H4 (cell line): ENCODE data around the gene CLTA. TPM values are rescaled to one million over a fixed set of nuclear protein-coding genes. Genes with fewer than 3 reads are reported as not detected.

Experiments
- DNase-seq: peaks from one replicate; pipeline ENCODE4 v3.0.0-alpha.2; 2015; ENCODE audit warnings: low spot score
- total RNA-seq: library from RNA; depleted of rRNA; stranded (reverse); fragments of >200 nt; shearing (Covaris generic); gene quantifications from 2 replicates; pipeline ENCODE4 v1.2.3, GENCODE V29; 2014; rRNA removed

Gene CLTA
- total RNA-seq = 441 and 475 TPM in 2 replicates

- DNase-seq = peak; percentile 100
Measured at GRCh38 chr9:36190388-36191289, at the start of gene CLTA. Gene CLTA (plus strand): TSS chr9:36190921. CDS start chr9:36191057, 136 bp downstream.

- DNase-seq = peak; percentile 51
Measured at GRCh38 chr9:36141288-36141687, 49.4 kb upstream of the CLTA start.

GRCh38 chr9:36141761-36142160 is 49.0 kb upstream of the CLTA start:
- no peak for DNase-seq

- no peak for DNase-seq
Measured at GRCh38 chr9:36142510-36143244, 48.0 kb upstream of the CLTA start.

- DNase-seq = no peak
Measured at GRCh38 chr9:36143245-36143641, 47.5 kb upstream of the CLTA start.

- no peak for DNase-seq
Measured at GRCh38 chr9:36144309-36145232, 46.1 kb upstream of the CLTA start.

- no peak for DNase-seq
Measured at GRCh38 chr9:36145970-36146369, 44.8 kb upstream of the CLTA start.

- no peak for DNase-seq
Measured at GRCh38 chr9:36146651-36147050, 44.1 kb upstream of the CLTA start.

- no peak for DNase-seq
Measured at GRCh38 chr9:36147441-36148175, 43.1 kb upstream of the CLTA start.

GRCh38 chr9:36148311-36149051 is 42.2 kb upstream of the CLTA start:
- peak; percentile 97 for DNase-seq

GRCh38 chr9:36149197-36149596 is 41.5 kb upstream of the CLTA start:
- peak; percentile 44 for DNase-seq

GRCh38 chr9:36150574-36151315 is 40.0 kb upstream of the CLTA start:
- no peak for DNase-seq

GRCh38 chr9:36151316-36152210 is 39.2 kb upstream of the CLTA start:
- peak; percentile 76 for DNase-seq

- DNase-seq = no peak
Measured at GRCh38 chr9:36152741-36153438, 37.8 kb upstream of the CLTA start.

- no peak for DNase-seq
Measured at GRCh38 chr9:36153746-36154145, 37.0 kb upstream of the CLTA start.

- no peak for DNase-seq
Measured at GRCh38 chr9:36154331-36154952, 36.3 kb upstream of the CLTA start.

GRCh38 chr9:36156116-36156515 is 34.6 kb upstream of the CLTA start:
- DNase-seq = no peak
